Activated CD4-positive, alpha-beta T cell treated with anti-CD3 and anti-CD28 coated beads for 1 hour (primary cell): ENCODE measurements around the gene TNFRSF12A.

Source experiments
- DNase-seq: peaks from one replicate; pipeline ENCODE4 v3.0.0-alpha.2; 2020

The TNFRSF12A gene

DNA sequence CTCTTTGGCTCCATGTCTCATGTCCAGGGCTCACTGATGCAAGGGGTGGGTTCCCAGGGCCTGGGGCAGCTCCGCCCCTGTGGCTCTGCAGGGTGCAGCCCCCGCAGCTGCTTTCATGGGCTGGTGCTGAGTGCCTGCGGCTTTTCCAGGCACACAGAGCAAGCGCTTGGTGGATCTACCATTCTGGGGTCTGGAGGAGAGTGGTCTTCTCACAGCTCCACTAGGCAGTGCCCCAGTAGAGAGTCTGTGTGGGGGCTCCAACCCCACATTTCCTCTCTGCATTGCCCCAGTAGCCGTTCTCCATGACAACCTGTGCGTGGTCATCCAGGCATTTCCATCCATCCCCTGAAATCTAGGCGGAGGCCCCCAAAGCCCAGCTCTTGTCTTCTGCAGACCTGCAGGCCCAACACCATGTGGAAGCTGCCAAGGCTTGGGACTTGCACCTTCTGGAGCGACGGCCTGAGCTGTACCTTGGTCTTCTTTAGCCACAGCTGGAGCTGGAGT, 50.5 kb downstream of the TNFRSF12A start:
- DNase-seq: no peak

DNA sequence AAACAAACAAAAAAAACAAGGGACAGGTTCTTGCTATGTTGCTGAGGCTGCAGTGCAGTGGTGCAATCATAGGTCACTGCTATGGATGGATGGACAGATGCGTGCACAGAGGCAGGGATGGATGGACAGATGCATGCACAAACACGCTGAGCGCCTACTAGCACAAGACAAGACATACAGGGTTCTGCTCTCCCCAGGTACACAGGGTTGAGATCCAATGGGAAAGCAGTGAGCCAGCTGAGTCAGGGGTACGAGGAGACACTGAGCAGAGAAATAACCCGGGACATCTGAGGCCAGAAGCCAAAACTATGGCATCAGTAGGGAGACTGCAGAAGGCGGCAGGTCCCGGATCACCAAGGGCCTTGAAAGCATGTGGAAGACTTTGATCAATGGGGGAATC, 51.5 kb downstream of the TNFRSF12A start:
- DNase-seq: no peak
